Fibroblast of lung (primary cell): Measurements from ENCODE around the gene RPP30.

Experiments used
- CTCF ChIP-seq, 2 donors: IDR thresholded peaks in 1 of 2; conservative IDR thresholded peaks in 1 of 2; 1 replicate in 1 of 2; 2 replicates in 1 of 2; pipeline ENCODE4 v1.5.1; 2011 to 2012; ENCODE audit warnings: low read length in 2 of 2, control low read depth in 1 of 2, inconsistent platforms in 1 of 2, low read depth in 1 of 2, mild to moderate bottlenecking in 1 of 2
- EZH2 ChIP-seq: IDR thresholded peaks from 2 replicates; pipeline ENCODE4 v1.5.1; 2012; ENCODE audit warnings: low read length, control low read depth, mild to moderate bottlenecking; ENCODE audit errors: missing control alignments

- no peak for TF ChIP-seq CTCF (conservative IDR thresholded peaks at IDR 0.05 in 1 of 2, IDR thresholded peaks at IDR 0.05 in 1 of 2; ENCODE audit: low read depth in 1 of 2, low read length in 2 of 2)
- no peak for TF ChIP-seq EZH2
Measured at GRCh38 chr10:90885176-90885575, 13.4 kb downstream of the RPP30 start.
